ENCODE results near the gene PNLIPRP2. TPM values are rescaled to one million over a fixed set of nuclear protein-coding genes. Genes with fewer than 3 reads are reported as not detected.

The PNLIPRP2 gene
- total and polyA plus RNA-seq, 2 of the 8 experiments (the other 6 are each of a cell fraction or from before 2014, with no cell fraction given) = 0.11 TPM; not detected in 1

- DNase-seq (ENCODE audit: low read depth in 1 of 2, low spot score in 2 of 2) (no peak), FAIRE-seq (no peak)
- Histone ChIP-seq H4K5ac (ENCODE audit: insufficient read length, low read depth, low read length) (no peak overlapping the region), H4K20me1 (replicated peaks in 1 of 2; ENCODE audit: control insufficient read depth in 1 of 2, insufficient read depth in 2 of 2, low read length in 2 of 2) (no peaks in the 10 kb centered on the region), H3K36me3 (ENCODE audit: control insufficient read depth in 2 of 4, insufficient read depth in 4 of 4, low read length in 3 of 4) (no peaks in the 10 kb centered on the region), H3K79me1 (ENCODE audit: low read depth, low read length) (no peaks in the 10 kb centered on the region), H3K18ac (ENCODE audit: extremely low read depth, low read length) (no peak overlapping the region), H3K14ac (ENCODE audit: insufficient read length) (no peak overlapping the region), H3K9ac (replicated peaks in 1 of 4; ENCODE audit: extremely low read depth in 1 of 4, low read depth in 3 of 4, low read length in 3 of 4) (no peak overlapping the region), H3K56ac (replicated peaks; ENCODE audit: insufficient read length, low read depth, low read length) (no peak overlapping the region), H3K79me2 (ENCODE audit: control insufficient read depth in 1 of 2, insufficient read depth in 2 of 2, low read length in 2 of 2) (no peaks in the 10 kb centered on the region), H3K27me3 (replicated peaks in 1 of 4; ENCODE audit: control insufficient read depth in 3 of 4, extremely low read depth in 1 of 4, insufficient read depth in 3 of 4, low read length in 3 of 4) (no peaks in the 10 kb centered on the region), H3K27ac (ENCODE audit: low read depth, low read length) (no peak overlapping the region), H3K23me2 (ENCODE audit: low read depth, low read length) (peaks cover 4% of the 10 kb centered on the region; the same call in 1 of the 2 replicates), H2BK5ac (ENCODE audit: low read depth, low read length) (no peak overlapping the region), H2BK15ac (ENCODE audit: low read length) (no peak overlapping the region), H3K4me1 (replicated peaks in 1 of 4; ENCODE audit: control insufficient read depth in 3 of 4, insufficient read depth in 4 of 4, low read length in 3 of 4) (peaks cover 0 to 3% (median 0%) of the 10 kb centered on the region in 4 experiments; a peak in 1 of 7 replicates), H2BK12ac (ENCODE audit: low read depth, low read length) (no peak overlapping the region), H3K4me3 (ENCODE audit: extremely low read depth in 1 of 4, insufficient read depth in 2 of 4, low read depth in 3 of 4, low read length in 4 of 4) (no peak overlapping the region), H2AK5ac (ENCODE audit: low read depth, low read length) (no peak overlapping the region), H2BK120ac (replicated peaks; ENCODE audit: low read depth, low read length) (no peak overlapping the region), H4K8ac (ENCODE audit: extremely low read depth, insufficient read depth, low read length) (no peak overlapping the region), H3K9me3 (ENCODE audit: insufficient read depth in 2 of 2, low read depth in 1 of 2, low read length in 1 of 2) (no peaks in the 10 kb centered on the region), H2AFZ (ENCODE audit: low read length) (no peak overlapping the region), H2BK20ac (ENCODE audit: low read length) (no peak overlapping the region), H3K4me2 (ENCODE audit: insufficient read depth in 1 of 2, low read depth in 2 of 2, low read length in 2 of 2) (no peak overlapping the region), H3K4ac (replicated peaks; ENCODE audit: insufficient read length, low read depth, low read length) (no peak overlapping the region), H4K91ac (replicated peaks; ENCODE audit: insufficient read length, low read length) (no peak overlapping the region), H3K23ac (ENCODE audit: insufficient read length) (no peak overlapping the region)
- CTCF ChIA-PET (ENCODE audit: partially characterized antibody) = interaction anchor here (0.9 kb wide), 1 partner anchor 155 kb away, joined by 4 read pairs; no protein-coding TSS in a partner anchor
- POLR2A ChIA-PET (ENCODE audit: partially characterized antibody) = no interaction called here
- 88% methylated on average over 8 of the region's 8 CpGs; no CpG with 5 or more reads in 1 of the 2 experiments for WGBS, 2 experiments (ENCODE audit: extremely low coverage in 1 of 2, insufficient coverage in 1 of 2, insufficient read length in 1 of 2, insufficient replicate concordance in 2 of 2, low coverage in 1 of 2, low lambda C conversion rate in 2 of 2, missing lambda C conversion rate in 1 of 2)
- TF ChIP-seq ASH2L (IDR thresholded peaks at IDR 0.05; ENCODE audit: low read length) (no peak), NRF1 (IDR thresholded peaks at IDR 0.05; ENCODE audit: low read depth, low read length) (no peak), CTBP2 (IDR thresholded peaks at IDR 0.05; ENCODE audit: borderline replicate concordance, insufficient read depth, insufficient read length, low read length) (no peak), JUND (IDR thresholded peaks at IDR 0.05; ENCODE audit: low read length) (no peak), BCL11A (IDR thresholded peaks at IDR 0.05; ENCODE audit: low read depth in 2 of 2, low read length in 2 of 2) (no peak), TAF7 (optimal IDR thresholded peaks at IDR 0.05; ENCODE audit: borderline replicate concordance, low read depth, low read length) (no peak)
Observed at GRCh38 chr10:116633216-116633600, 12.5 kb downstream of the PNLIPRP2 start.
